H9 (cell line): ENCODE measurements around the gene USP14. TPM values are rescaled to one million over a fixed set of nuclear protein-coding genes. Genes with fewer than 3 reads are reported as not detected.

ENCODE experiments used
- DNase-seq: peaks from one replicate; pipeline ENCODE4 v3.0.0-alpha.2; 2017
- H2AFZ ChIP-seq: one replicate; pipeline ENCODE4 v1.6.1; 2013; ENCODE audit warnings: mild to moderate bottlenecking, low read length, control low read depth, moderate library complexity
- H2AK5ac ChIP-seq: 2 replicates; pipeline ENCODE4 v1.6.1; 2013; ENCODE audit warnings: low read length, control low read depth, mixed read lengths; ENCODE audit not compliant: insufficient read length
- H2BK120ac ChIP-seq: one replicate; pipeline ENCODE4 v1.6.1; 2013; ENCODE audit warnings: low read depth, mild to moderate bottlenecking, low read length, control low read depth, inconsistent platforms; ENCODE audit not compliant: poor library complexity, severe bottlenecking
- H2BK12ac ChIP-seq: 2 replicates; pipeline ENCODE4 v1.6.1; 2013; ENCODE audit warnings: low read length, control low read depth, mixed read lengths, low read depth; ENCODE audit not compliant: insufficient read length
- H2BK15ac ChIP-seq: 2 replicates; pipeline ENCODE4 v1.6.1; 2013; ENCODE audit warnings: low read depth, low read length, control low read depth
- H2BK20ac ChIP-seq: one replicate; pipeline ENCODE4 v1.6.1; 2013; ENCODE audit warnings: low read depth, mild to moderate bottlenecking, low read length, control low read depth, inconsistent platforms; ENCODE audit not compliant: poor library complexity, severe bottlenecking
- H2BK5ac ChIP-seq: 2 replicates; pipeline ENCODE4 v1.6.1; 2013; ENCODE audit warnings: low read length, control low read depth, mixed read lengths; ENCODE audit not compliant: insufficient read length
- H3K14ac ChIP-seq: 2 replicates; pipeline ENCODE4 v1.6.1; 2013; ENCODE audit warnings: low read length, control low read depth; ENCODE audit not compliant: insufficient read depth
- H3K18ac ChIP-seq: 2 replicates; pipeline ENCODE4 v1.6.1; 2013; ENCODE audit warnings: low read depth, mild to moderate bottlenecking, mixed read lengths, low read length, control low read depth; ENCODE audit not compliant: insufficient read length
- H3K23ac ChIP-seq: 2 replicates; pipeline ENCODE4 v1.6.1; 2013; ENCODE audit warnings: low read length, control low read depth, mixed read lengths, low read depth; ENCODE audit not compliant: insufficient read length
- H3K23me2 ChIP-seq: 2 replicates; pipeline ENCODE4 v1.6.1; 2013; ENCODE audit warnings: low read depth, mild to moderate bottlenecking, mixed read lengths, low read length, control low read depth; ENCODE audit not compliant: insufficient read length, poor library complexity, severe bottlenecking
- H3K27ac ChIP-seq: 2 replicates; pipeline ENCODE4 v1.5.1; 2013; ENCODE audit warnings: low read length, control low read depth, mixed read lengths, low read depth; ENCODE audit not compliant: insufficient read length
- H3K27me3 ChIP-seq: 2 replicates; pipeline ENCODE4 v1.6.1; 2013; ENCODE audit warnings: low read length, control low read depth, inconsistent platforms; ENCODE audit not compliant: insufficient read depth
- H3K4ac ChIP-seq: 2 replicates; pipeline ENCODE4 v1.6.1; 2013; ENCODE audit warnings: low read depth, mild to moderate bottlenecking, control low read depth, inconsistent platforms, low read length, moderate library complexity
- H3K4me1 ChIP-seq: 2 replicates; pipeline ENCODE4 v1.6.1; 2013; ENCODE audit warnings: low read length, control low read depth, inconsistent platforms; ENCODE audit not compliant: insufficient read depth
- H3K4me2 ChIP-seq: 2 replicates; pipeline ENCODE4 v1.6.1; 2013; ENCODE audit warnings: low read length, control low read depth, mixed read lengths; ENCODE audit not compliant: insufficient read length, insufficient read depth
- H3K56ac ChIP-seq: 2 replicates; pipeline ENCODE4 v1.6.1; 2013; ENCODE audit warnings: low read depth, mild to moderate bottlenecking, mixed read lengths, low read length, control low read depth; ENCODE audit not compliant: insufficient read length
- H3K79me1 ChIP-seq: 2 replicates; pipeline ENCODE4 v1.6.1; 2013; ENCODE audit warnings: low read depth, mild to moderate bottlenecking, moderate library complexity, low read length, control low read depth, inconsistent platforms; ENCODE audit not compliant: insufficient read depth, poor library complexity, severe bottlenecking
- H3K79me2 ChIP-seq: 2 replicates; pipeline ENCODE4 v1.6.1; 2013; ENCODE audit warnings: low read length, control low read depth, inconsistent platforms; ENCODE audit not compliant: insufficient read depth
- H3K9ac ChIP-seq: 2 replicates; pipeline ENCODE4 v1.6.1; 2013; ENCODE audit warnings: low read length, control low read depth, mixed read lengths; ENCODE audit not compliant: insufficient read length; ENCODE audit errors: extremely low read depth
- H3K9me3 ChIP-seq: one replicate; pipeline ENCODE4 v1.6.1; 2013; ENCODE audit warnings: low read depth, low read length, inconsistent platforms; ENCODE audit not compliant: control insufficient read depth
- H3T11ph ChIP-seq: one replicate; pipeline ENCODE4 v1.6.1; 2013; ENCODE audit warnings: mild to moderate bottlenecking, low read length, control low read depth, inconsistent platforms
- H4K20me1 ChIP-seq: one replicate; pipeline ENCODE4 v1.6.1; 2013; ENCODE audit not compliant: control insufficient read depth, insufficient read length, insufficient read depth
- H4K5ac ChIP-seq: 2 replicates; pipeline ENCODE4 v1.6.1; 2013; ENCODE audit warnings: low read depth, mild to moderate bottlenecking, mixed read lengths, low read length, control low read depth; ENCODE audit not compliant: insufficient read length
- H4K8ac ChIP-seq: replicated peaks from 2 replicates; pipeline ENCODE4 v1.6.1; 2013; ENCODE audit warnings: low read length, control low read depth, mixed read lengths, low read depth; ENCODE audit not compliant: insufficient read length
- H4K91ac ChIP-seq: 2 replicates; pipeline ENCODE4 v1.6.1; 2013; ENCODE audit warnings: low read depth, mild to moderate bottlenecking, moderate library complexity, mixed read lengths, low read length, control low read depth; ENCODE audit not compliant: insufficient read length
- H3K27ac Mint-ChIP-seq, 3 experiments: 2 replicates in 2 of 3; 3 replicates in 1 of 3; pipeline ENCODE4 v1.8.0; 2020 to 2021; ENCODE audit warnings: mixed read lengths in 3 of 3, mild to moderate bottlenecking in 1 of 3, moderate library complexity in 1 of 3
- H3K27me3 Mint-ChIP-seq: 2 replicates; pipeline ENCODE4 v1.8.0; 2021; ENCODE audit warnings: low read depth, mild to moderate bottlenecking, moderate library complexity, mixed read lengths
- H3K36me3 Mint-ChIP-seq, 3 experiments: 2 replicates in 2 of 3; 3 replicates in 1 of 3; pipeline ENCODE4 v1.8.0; 2020 to 2021; ENCODE audit warnings: low read depth in 3 of 3, mixed read lengths in 3 of 3; ENCODE audit not compliant: insufficient read depth in 1 of 3
- H3K4me1 Mint-ChIP-seq, 2 experiments: 2 replicates each; pipeline ENCODE4 v1.8.0; 2020; ENCODE audit warnings: mixed read lengths in 2 of 2
- H3K4me3 Mint-ChIP-seq, 2 experiments: 2 replicates in 1 of 2; 3 replicates in 1 of 2; pipeline ENCODE4 v1.8.0; 2020 to 2021; ENCODE audit warnings: mild to moderate bottlenecking in 2 of 2, mixed read lengths in 2 of 2, moderate library complexity in 1 of 2
- H3K9me3 Mint-ChIP-seq, 2 experiments: 2 replicates in 1 of 2; 3 replicates in 1 of 2; pipeline ENCODE4 v1.8.0; 2020; ENCODE audit warnings: mild to moderate bottlenecking in 2 of 2, mixed read lengths in 2 of 2, moderate library complexity in 1 of 2
- WGBS: extraction: QIAGEN DNeasy Blood & Tissue Kit; methylation state at CpG from one replicate; pipeline ENCODE4 v1.1.7; 2013; ENCODE audit warnings: missing lambda C conversion rate, low lambda C conversion rate, mixed read lengths; ENCODE audit not compliant: insufficient read length; ENCODE audit errors: extremely low coverage; 5-methylcytosine and 5-hydroxymethylcytosine counted together
- total RNA-seq: library from RNA; stranded (reverse); gene quantifications from 2 replicates; pipeline ENCODE4 v1.2.1, GENCODE V29; 2021
- TF ChIP-seq, protein P1 (sequence below): fragments of 200-600 bp; sonication (generic); conservative IDR thresholded peaks from 3 replicates; pipeline ENCODE4 v1.8.0; 2021; ENCODE audit warnings: antibody characterized with exemption, mild to moderate bottlenecking

The USP14 gene
- total RNA-seq, 1 experiment from 2014 or later = 92.1 TPM

DNA sequence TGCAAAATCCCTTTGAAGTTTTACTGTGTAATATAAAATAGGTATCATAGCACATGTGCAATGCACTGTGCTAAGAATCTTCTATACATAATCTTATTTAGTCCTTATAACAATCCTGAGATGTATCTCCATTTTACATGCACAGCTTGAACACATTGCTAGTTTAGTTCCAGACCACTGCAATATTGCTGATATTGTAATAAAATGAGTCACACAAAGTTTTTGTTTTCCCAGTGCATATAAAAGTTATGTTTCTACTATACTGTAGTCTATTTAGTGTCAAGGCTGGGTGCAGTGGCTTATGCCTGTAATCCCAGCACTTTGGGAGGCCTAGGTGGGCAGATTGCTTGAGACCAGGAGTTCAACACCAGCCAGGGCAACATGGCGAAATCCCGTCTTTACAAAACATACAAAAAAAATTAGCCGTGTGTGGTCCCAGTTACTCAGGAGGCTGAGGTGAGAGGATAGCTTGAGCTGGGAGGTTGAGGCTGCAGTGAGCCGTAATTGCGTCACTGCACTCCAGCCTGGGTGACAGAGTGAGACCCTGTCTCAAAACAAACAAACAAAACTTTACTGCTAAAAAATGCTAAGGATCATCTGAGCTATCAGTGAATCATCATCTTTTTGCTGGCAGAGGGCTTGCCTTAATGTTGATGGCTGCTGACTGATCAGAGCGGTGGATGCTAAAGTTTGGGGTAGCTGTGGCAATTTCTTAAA lies 1.7 kb upstream of the USP14 start:
- no peak overlapping the region for H4K5ac ChIP-seq
- TF ChIP-seq, protein P1, sequence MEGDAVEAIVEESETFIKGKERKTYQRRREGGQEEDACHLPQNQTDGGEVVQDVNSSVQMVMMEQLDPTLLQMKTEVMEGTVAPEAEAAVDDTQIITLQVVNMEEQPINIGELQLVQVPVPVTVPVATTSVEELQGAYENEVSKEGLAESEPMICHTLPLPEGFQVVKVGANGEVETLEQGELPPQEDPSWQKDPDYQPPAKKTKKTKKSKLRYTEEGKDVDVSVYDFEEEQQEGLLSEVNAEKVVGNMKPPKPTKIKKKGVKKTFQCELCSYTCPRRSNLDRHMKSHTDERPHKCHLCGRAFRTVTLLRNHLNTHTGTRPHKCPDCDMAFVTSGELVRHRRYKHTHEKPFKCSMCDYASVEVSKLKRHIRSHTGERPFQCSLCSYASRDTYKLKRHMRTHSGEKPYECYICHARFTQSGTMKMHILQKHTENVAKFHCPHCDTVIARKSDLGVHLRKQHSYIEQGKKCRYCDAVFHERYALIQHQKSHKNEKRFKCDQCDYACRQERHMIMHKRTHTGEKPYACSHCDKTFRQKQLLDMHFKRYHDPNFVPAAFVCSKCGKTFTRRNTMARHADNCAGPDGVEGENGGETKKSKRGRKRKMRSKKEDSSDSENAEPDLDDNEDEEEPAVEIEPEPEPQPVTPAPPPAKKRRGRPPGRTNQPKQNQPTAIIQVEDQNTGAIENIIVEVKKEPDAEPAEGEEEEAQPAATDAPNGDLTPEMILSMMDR = no peak
- H4K91ac ChIP-seq = no peak overlapping the region
- no peak overlapping the region for H3K56ac ChIP-seq
- no CpG with 5 or more reads among the region's 6 CpGs for WGBS
- peaks cover 4% of the 10 kb centered on the region; the same call in 1 of the 2 replicates for H3K27me3 ChIP-seq
- H3K4me3 Mint-ChIP-seq = no peak overlapping the region
- no peaks in the 10 kb centered on the region for H3K4me1 ChIP-seq
- no peaks in the 10 kb centered on the region for H4K20me1 ChIP-seq
- no peak overlapping the region for H3K14ac ChIP-seq
- H3K27ac ChIP-seq = no peak overlapping the region
- no peak overlapping the region for H3K4ac ChIP-seq
- no peaks in the 10 kb centered on the region for H3K9me3 ChIP-seq
- H3K27ac Mint-ChIP-seq = no peak overlapping the region
- no peak overlapping the region for H3K23ac ChIP-seq
- H2AK5ac ChIP-seq = no peak overlapping the region
- H2BK120ac ChIP-seq = no peak overlapping the region
- peaks cover 36% of the 10 kb centered on the region for H3K27me3 Mint-ChIP-seq
- no peak overlapping the region for H3T11ph ChIP-seq
- H3K18ac ChIP-seq = no peak overlapping the region
- peaks cover 0 to 6% (median 4%) of the 10 kb centered on the region in 3 experiments; a peak in 3 of 7 replicates for H3K36me3 Mint-ChIP-seq
- no peaks in the 10 kb centered on the region for H3K23me2 ChIP-seq
- H3K9me3 Mint-ChIP-seq = peaks cover 0 to 9% of the 10 kb centered on the region in 2 experiments; a peak in 1 of 5 replicates
- peaks cover 4 to 15% of the 10 kb centered on the region in 2 experiments for H3K4me1 Mint-ChIP-seq
- no peak overlapping the region for H2AFZ ChIP-seq
- H3K4me2 ChIP-seq = no peak overlapping the region
- H3K79me2 ChIP-seq = peaks cover 26% of the 10 kb centered on the region
- no peaks in the 10 kb centered on the region for H3K79me1 ChIP-seq
- H2BK15ac ChIP-seq = no peak overlapping the region
- no peak overlapping the region for H3K9ac ChIP-seq
- H2BK12ac ChIP-seq = no peak overlapping the region
- H2BK20ac ChIP-seq = no peak overlapping the region
- H2BK5ac ChIP-seq = no peak overlapping the region
- no peak overlapping the region for H4K8ac ChIP-seq
- no peak for DNase-seq
